HG03439 (cell line): ENCODE data around the gene DHX38.
A peak's percentile ranks its signal among the peaks of the same experiment; 100 is the strongest.
"Not testable (repeated sequence)": the region's sequence is repeated elsewhere in the genome, so short reads cannot be mapped to it uniquely, and the experiment has no call there.

Source experiments
- ATAC-seq: cut with Tn5 transposase; IDR thresholded peaks from one replicate; pipeline ENCODE4 v1.9.1; 2021; ENCODE audit warnings: mild to moderate bottlenecking, moderate library complexity; ENCODE audit not compliant: unreplicated experiment

DHX38 gene

GRCh38 chr16:72093448-72094265 is at the start of gene DHX38, which contains the start of gene TXNL4B:
Gene DHX38, plus strand, starts transcription at chr16:72093847. Its CDS starts 2,311 bp downstream, at chr16:72096158.
Gene TXNL4B, minus strand, starts transcription at chr16:72093620. Its CDS starts 2,871 bp downstream, at chr16:72090749.
- ATAC-seq: peak; percentile 99

GRCh38 chr16:72044296-72044695 is 49.4 kb upstream of the DHX38 start:
- ATAC-seq: no peak

GRCh38 chr16:72044825-72045359 is 48.8 kb upstream of the DHX38 start:
- ATAC-seq: no peak

- ATAC-seq: no peak
These were observed 44.5 kb upstream of the DHX38 start for GRCh38 chr16:72049110-72049509.

- no peak for ATAC-seq
These were observed 42.7 kb upstream of the DHX38 start for GRCh38 chr16:72050769-72051464.

GRCh38 chr16:72051818-72052217 is 41.8 kb upstream of the DHX38 start:
- ATAC-seq: no peak

GRCh38 chr16:72054254-72054847 is 39.3 kb upstream of the DHX38 start, which contains the start of gene HP:
Gene HP, plus strand, starts transcription at chr16:72054505. Its CDS starts 148 bp downstream, at chr16:72054653.
- not testable (repeated sequence) for ATAC-seq

GRCh38 chr16:72055911-72056310 is 37.7 kb upstream of the DHX38 start:
- no peak for ATAC-seq

GRCh38 chr16:72057313-72057712 is 36.3 kb upstream of the DHX38 start:
- not testable (repeated sequence) for ATAC-seq

- ATAC-seq: not testable (repeated sequence)
These were observed 34.6 kb upstream of the DHX38 start for GRCh38 chr16:72059060-72059459.

GRCh38 chr16:72060405-72060804 is 33.2 kb upstream of the DHX38 start:
- ATAC-seq: no peak

GRCh38 chr16:72061564-72061963 is 32.1 kb upstream of the DHX38 start:
- ATAC-seq: no peak

- no peak for ATAC-seq
These were observed 29.2 kb upstream of the DHX38 start for GRCh38 chr16:72064361-72064894.

- no peak for ATAC-seq
These were observed 26.9 kb upstream of the DHX38 start for GRCh38 chr16:72066747-72067146.

- ATAC-seq: no peak
These were observed 24.7 kb upstream of the DHX38 start for GRCh38 chr16:72068930-72069329.

- ATAC-seq: no peak
These were observed 20.9 kb upstream of the DHX38 start for GRCh38 chr16:72072514-72073342.

GRCh38 chr16:72073560-72074230 is 20.0 kb upstream of the DHX38 start:
- ATAC-seq: no peak

GRCh38 chr16:72075067-72075466 is 18.6 kb upstream of the DHX38 start:
- not testable (repeated sequence) for ATAC-seq

- not testable (repeated sequence) for ATAC-seq
These were observed 16.5 kb upstream of the DHX38 start for GRCh38 chr16:72076991-72077706.
